ENCODE results near the gene MPRIP. TPM values are rescaled to one million over a fixed set of nuclear protein-coding genes. Genes with fewer than 3 reads are reported as not detected.
A peak's percentile ranks its signal among the peaks of the same experiment; 100 is the strongest.

The MPRIP gene
- total RNA-seq, 1 donor from 2014 or later = 103 TPM

DNA sequence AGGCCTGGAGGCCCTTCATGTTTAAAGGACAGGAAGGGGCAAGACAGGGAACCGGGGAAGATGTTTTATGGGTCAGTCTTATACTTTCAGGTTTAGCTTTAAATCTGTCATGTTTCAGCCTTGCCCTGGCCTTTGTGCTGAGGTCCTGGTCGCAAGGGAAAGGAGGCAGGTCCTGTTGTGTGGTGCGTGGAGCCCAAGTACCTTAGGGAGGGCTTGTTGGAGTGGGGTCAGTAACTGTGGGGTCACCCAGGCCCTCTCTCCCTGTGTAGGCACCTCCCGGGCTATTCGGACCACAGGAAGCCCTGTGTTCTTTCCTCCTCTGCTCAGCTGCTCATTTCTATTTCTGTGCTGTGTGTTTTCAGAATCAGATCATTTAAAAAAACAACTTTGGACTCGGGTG is 42.7 kb downstream of the MPRIP start:
- DNase-seq (ENCODE audit: low read depth) = no peak

- no peak for DNase-seq (ENCODE audit: low read depth)
Observed at GRCh38 chr17:17086585-17086984, 44.3 kb downstream of the MPRIP start.

DNA sequence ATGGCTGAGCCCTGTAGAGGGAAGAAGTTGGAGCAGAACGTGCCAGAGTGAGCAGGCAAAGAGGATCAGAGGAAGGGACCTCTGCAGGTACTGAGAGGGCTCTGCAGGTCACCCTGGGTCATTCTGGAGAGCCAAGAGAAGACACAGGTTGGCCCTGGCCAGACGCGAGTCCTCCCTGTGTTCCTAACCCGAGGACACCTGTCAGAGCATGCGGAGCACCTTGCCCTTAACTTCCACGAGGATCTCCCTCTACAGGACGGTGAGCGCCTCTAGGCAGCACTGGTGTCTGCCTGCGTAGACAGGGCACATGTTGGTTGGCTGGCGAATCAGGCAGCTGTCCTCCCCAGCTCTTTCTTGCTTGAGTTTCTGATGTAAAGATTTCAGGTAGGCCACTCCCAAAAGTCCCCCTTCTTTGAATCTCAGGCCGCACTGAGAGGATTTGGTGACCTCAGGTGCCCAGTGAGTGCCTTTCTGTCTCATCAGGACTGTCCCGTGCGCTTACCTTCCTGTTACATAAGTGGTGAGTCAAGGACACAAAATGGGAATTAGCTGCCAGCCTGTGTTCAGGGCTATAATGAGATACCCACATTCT is 45.3 kb downstream of the MPRIP start:
- DNase-seq (ENCODE audit: low read depth) = no peak

GRCh38 chr17:17088086-17088485 is 45.8 kb downstream of the MPRIP start:
- no peak for DNase-seq (ENCODE audit: low read depth)

DNA sequence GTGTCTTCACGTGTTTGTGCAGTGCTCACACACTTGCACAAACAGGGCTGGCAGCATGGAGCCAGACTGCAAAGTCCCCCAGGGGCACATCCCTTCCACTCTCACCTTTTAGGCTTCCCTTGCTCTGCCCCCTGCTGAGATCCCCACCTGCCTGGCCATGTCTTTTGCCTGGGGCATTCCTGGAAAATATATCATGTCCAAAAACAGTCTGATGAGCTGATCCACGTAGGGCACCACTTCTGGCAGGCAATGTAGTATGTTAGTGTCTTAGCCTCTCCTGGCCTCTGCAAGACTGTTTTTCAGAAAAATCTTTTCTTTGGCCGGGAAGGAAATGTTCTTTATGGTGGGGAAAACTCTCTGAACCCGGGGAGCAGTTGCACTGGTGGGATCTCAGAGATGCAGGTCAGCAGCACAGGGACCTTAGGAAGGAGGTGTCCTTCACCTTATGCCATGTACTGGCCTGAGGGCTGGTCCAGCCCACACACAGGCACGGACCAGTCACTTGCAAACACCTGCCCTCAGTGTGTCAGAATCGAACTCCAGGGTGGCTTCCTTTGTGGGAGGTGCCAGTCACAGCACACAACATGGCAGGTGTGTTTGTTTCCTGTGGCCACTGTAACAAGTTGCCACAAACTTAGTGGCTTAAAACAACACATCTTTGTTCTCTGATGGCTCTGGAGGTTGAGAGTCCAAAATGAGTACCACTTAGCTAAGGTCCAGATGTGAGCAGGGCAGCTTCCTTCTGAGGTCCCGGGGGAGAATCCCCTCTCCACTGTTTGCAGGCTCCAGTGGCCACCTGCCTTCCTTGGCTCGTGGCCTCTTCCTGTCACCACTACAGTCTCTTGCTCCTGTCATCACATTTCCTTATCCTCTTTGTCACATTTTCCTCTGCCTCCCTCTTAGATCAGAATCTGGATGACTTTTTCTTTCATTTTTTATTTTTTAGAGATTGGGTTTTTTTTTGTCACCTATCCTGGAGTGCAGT is 46.6 kb downstream of the MPRIP start:
- no peak for DNase-seq (ENCODE audit: low read depth)

DNA sequence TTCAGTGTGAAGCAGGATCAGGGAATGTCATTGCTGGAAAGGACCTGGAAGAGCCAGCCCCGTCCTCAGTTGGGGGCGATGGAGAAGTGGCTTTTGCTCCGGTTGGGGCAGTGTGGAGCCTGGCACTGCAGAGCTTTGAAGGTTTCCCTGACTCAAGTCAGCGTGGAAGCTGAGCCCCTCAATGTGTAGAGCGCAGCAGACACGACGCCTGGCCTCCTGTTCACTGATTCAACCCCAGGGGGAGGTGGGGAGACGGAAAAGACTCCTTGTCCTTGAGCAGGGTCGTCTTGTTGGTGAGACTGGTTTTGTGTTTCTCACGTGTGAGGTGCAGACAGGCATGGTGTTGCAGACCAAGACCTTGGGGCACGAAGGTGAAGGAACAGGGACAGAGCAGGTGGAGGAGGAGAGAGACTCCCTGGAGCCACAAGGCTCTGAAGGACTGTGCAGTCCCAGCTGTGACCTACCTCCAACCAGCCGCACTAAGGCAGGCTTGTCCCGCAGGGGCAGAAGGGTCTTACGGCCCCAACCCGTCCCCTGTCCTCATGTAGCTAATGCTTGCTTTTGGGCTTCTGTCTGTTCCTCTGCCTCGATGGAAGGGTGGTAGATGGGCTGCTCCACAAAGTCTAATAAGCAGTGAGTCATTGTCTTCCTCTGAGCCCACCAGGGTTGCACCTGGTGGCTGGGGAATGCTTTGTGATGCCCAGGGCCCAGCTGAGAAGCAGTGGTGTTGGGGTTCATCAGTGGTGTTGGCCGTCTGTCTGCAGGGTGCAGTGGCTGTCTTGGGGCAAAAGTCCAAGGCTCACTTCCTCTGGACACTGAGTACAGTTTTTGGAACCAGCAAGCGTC is 47.8 kb downstream of the MPRIP start:
- DNase-seq (ENCODE audit: low read depth) = no peak

- DNase-seq (ENCODE audit: low read depth) = peak; percentile 38
Observed at GRCh38 chr17:17090642-17091103, 48.4 kb downstream of the MPRIP start.

- DNase-seq (ENCODE audit: low read depth) = no peak
Observed at GRCh38 chr17:17091276-17091675, 49.0 kb downstream of the MPRIP start.

- DNase-seq (ENCODE audit: low read depth) = no peak
Observed at GRCh38 chr17:17091856-17092756, 49.8 kb downstream of the MPRIP start.

DNA sequence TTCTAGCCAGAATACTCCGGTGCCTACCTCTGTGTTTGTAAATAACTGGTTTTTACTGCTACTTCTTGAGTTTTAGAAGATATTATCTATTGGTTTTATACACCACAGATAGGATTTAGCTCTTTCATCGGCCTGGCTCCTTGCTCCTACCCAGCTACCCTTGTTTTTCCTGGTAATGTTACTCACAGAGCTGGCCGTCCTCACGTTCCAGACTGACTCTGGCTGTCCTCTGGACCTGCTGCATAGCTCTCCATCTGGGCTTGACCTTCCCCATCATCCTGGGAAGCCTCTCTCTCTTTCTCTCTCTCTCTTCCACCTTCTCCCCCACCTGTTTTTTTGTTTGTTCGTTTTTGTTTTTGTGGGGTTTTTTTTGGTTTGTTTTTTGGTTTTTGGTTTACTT is 51.5 kb downstream of the MPRIP start:
- DNase-seq (ENCODE audit: low read depth) = no peak

DNA sequence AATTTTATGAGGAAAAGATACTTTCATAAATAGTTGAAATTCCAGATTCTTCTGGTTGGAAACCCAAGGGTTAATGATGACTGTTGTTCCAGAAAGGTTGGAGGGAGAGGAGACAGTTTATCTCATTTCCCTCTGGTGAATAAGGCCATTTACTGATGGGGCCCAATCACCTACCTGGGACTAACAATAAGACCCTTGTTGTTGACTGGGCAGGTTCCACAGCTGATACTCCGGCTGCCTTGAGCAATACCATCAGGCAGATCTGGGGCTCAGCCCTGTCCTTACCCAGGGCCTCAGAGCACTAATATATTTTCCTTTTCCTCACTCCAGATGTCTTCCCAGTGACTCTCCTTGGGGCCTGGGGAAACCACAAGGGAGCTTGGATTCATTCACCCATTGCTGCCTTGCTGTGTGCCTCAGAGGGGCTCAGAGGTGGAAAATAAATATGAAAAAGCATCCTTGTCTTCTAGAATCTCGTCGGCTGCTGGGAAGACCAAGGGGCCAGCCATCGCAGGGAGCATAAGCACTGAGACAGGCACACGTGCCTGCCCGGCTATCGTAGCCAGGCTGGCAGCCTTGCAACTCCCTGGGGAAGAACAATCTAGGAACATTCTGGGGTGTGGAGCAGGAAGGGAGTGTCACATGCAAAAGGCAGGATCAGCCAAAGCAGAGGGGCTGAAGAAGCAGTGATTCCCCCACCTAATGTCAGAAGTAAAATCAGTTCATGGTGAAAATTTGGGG is 54.4 kb downstream of the MPRIP start:
- DNase-seq (ENCODE audit: low read depth) = no peak

GRCh38 chr17:17097763-17098345 is 55.6 kb downstream of the MPRIP start:
- DNase-seq (ENCODE audit: low read depth) = no peak

GRCh38 chr17:17098551-17099179 is 56.4 kb downstream of the MPRIP start:
- no peak for DNase-seq (ENCODE audit: low read depth)

- DNase-seq (ENCODE audit: low read depth) = no peak
Observed at GRCh38 chr17:17102176-17102575, 59.9 kb downstream of the MPRIP start.

- DNase-seq (ENCODE audit: low read depth) = no peak
Observed at GRCh38 chr17:17103160-17103559, 60.9 kb downstream of the MPRIP start.

DNA sequence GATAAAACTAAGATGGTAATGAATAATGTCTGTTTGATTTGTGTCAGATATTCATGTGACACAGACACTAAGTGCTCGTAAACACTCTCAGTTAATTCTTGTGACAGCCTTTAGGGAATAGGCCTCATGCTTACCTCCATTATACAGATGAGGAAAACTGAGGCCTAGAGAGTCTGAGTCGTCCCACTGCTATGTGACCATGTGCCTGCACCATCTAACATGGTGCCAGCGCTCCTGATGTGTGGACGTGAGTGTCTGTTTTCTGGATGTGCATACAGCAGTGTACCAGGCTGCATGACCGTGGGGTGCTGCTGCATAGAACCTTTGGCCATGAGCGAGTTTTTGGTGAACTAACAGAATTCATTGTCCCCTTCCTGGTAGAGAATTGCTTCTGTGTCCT is 61.8 kb downstream of the MPRIP start:
- no peak for DNase-seq (ENCODE audit: low read depth)

DNA sequence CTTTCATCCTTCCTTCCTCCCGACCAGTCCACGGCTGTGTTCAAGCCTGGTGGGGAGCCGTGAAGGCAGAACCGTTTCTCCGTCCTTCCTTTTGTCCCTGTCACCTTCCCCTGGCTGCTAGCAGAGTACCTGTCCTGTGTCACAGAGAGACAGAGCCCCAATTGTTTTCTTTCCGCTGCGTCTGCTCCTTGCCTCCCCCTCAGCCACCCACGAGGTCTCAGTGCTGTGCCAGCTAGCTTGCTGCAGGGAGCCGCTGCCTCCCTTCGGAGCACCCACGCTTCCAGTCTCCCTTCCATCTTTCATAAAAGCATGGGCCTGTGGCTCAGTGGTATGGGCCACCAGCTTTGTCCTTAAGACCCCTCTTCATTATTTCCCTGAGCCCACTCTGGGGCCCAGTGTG is 62.2 kb downstream of the MPRIP start:
- no peak for DNase-seq (ENCODE audit: low read depth)

DNA sequence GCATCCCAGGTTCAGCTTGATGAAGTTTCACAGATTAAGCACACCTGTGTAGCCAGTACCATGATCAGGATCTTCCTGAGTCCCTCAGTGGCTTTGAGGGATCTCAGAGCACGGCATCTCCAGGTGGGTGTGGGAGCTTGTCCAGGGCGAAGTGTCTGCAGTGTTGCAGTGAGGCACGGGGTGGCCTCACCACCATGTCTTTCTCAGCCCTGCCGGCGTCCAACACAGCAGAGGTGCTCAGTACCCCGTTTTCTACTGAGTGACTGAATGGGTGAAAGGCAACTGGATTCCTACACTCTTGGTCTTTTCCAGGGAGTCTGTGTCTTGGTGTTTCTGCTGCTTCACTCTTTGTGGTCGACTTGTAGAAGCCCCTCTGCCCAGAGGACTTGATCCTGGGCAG is 63.7 kb downstream of the MPRIP start:
- DNase-seq (ENCODE audit: low read depth) = no peak

- no peak for DNase-seq (ENCODE audit: low read depth)
Observed at GRCh38 chr17:17106756-17107155, 64.5 kb downstream of the MPRIP start.

- no peak for DNase-seq (ENCODE audit: low read depth)
Observed at GRCh38 chr17:17107281-17107680, 65.0 kb downstream of the MPRIP start.

All from renal cortical epithelial cell (primary cell).